GM13977 (cell line): ENCODE data around the gene ZNF668.

Experiments
- DNase-seq: peaks from one replicate; pipeline ENCODE4 v3.0.0; 2012; ENCODE audit warnings: low spot score
- CTCF ChIP-seq: IDR thresholded peaks from 2 replicates; pipeline ENCODE4 v1.5.1; 2012; ENCODE audit warnings: mild to moderate bottlenecking, control low read depth; ENCODE audit not compliant: insufficient read depth; ENCODE audit errors: extremely low read depth, missing control alignments
- in situ Hi-C: fragments of 300-500 bp; cut with MboI; formaldehyde crosslinking; loops from one replicate; pipeline ENCODE4 v1.12.0; 2022; ENCODE audit warnings: low sequenced_read_pairs, low pct_unique_long_range_greater_than_20kb, mixed read lengths, inconsistent platforms; ENCODE audit not compliant: unreplicated experiment

The ZNF668 gene

DNA sequence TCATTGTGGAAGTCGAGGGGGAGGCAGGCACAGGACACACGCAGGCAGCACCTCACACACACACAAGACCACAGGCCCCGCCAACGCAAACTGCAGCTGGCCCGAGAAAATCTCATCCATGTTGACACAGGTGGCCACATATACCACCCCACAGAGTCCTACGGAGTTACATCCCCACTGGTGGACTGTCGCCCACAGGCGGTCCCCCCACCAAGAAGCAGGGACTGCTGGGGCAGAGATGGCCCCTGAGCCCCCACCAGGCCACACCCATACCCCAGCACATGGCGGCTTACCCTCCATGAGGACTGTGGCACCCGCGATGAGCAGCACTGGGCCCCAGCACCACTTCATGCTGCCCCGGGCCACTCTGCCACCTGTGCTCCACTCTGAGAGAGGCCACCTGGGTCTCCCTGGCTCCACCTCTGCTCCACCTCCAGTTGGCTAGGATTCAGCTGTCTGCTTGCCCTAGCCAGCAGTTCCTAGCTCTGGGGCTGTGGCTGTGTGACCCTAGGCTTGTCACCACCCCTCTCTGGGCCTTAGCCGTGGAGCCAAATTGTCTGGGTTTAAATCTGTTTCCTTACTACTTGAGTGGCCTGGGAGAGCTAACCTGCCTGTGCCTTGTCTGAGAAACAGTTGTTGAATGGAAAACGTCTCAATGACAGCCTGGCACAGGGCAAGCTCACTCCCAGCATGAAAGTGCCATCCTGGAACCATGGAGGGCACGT is 14.6 kb upstream of the ZNF668 start, which contains the start of gene PRSS53:
PRSS53 (minus strand) TSS at position 485 of the 725 bp plus-strand sequence; CDS start at position 351, 134 bp downstream.
- no peak for DNase-seq
- in situ Hi-C loops = no loop called here
- no peak for TF ChIP-seq CTCF

GRCh38 chr16:31087971-31088370 is 13.9 kb upstream of the ZNF668 start:
- TF ChIP-seq CTCF = no peak
- no peak for DNase-seq
- in situ Hi-C loops = no loop called here

DNA sequence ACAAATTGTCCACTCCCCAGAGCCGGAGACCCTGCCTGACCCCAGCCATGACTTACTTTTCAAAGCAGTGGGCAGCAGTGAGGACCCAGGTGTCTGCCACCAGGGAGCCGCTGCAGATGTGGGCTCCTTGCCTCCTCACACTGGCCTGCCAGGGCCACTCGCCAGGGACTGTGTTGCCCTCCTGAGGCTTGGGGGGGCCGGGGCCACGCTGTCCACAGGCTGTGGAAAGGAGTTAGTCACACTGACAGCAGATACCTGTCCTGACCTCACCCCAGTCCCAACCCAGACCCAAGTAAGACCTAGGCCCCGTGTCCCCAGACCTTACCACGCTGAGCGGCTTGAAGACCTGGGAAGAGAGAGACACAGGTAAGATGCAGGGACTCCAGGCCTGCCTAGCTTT is 13.4 kb upstream of the ZNF668 start:
- in situ Hi-C loops = no loop called here
- no peak for DNase-seq
- no peak for TF ChIP-seq CTCF

DNA sequence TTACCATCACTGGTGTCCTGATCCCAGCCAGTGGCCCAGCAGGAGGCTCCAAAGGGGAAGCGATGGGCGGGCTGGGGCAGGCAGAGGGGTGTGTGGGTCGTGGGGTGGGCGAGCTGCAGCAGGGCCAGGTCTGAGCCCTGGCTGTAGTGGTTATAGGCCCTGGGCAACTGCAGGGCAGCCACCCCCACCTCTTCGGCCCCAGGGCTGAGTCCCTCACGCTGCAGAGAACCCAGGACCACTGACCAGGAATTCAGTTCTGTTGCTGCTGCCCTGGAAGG is 12.5 kb upstream of the ZNF668 start:
- in situ Hi-C loops = no loop called here
- no peak for DNase-seq

GRCh38 chr16:31085873-31086628 is 12.0 kb upstream of the ZNF668 start:
- TF ChIP-seq CTCF = no peak
- in situ Hi-C loops = no loop called here
- DNase-seq = no peak

More for the DNA sequence above, 12.5 kb upstream of the ZNF668 start:
- no peak for TF ChIP-seq CTCF

DNA sequence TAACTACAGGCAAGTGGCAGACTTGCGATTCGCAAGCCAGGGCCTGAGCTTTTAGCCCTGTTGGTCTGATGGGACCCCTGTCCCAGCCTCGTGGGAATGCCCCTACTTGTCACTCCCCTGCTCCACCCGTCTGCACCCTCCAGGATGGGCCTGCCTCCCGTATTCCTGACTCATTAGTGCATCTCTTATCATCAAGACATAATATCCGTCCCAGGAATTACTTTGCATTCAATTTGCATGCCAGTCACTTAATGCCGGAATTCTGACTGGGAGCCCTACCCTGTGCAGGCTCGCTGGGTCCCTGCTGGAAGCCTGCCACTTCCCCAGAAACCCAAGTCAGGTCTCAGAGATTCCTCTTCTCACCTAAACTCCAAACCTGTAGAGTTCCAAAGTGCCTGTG is 11.4 kb upstream of the ZNF668 start:
- no peak for DNase-seq
- no peak for TF ChIP-seq CTCF
- in situ Hi-C loops = no loop called here
